ENCODE measurements around the gene FAM120B.

The FAM120B gene

GRCh38 chr6:170448317-170448716 is 141.8 kb downstream of the FAM120B start:
- no peak for DNase-seq

GRCh38 chr6:170448751-170449630 is 142.4 kb downstream of the FAM120B start:
- no peak for DNase-seq

- no peak for DNase-seq
Observed at GRCh38 chr6:170449835-170450753, 143.5 kb downstream of the FAM120B start.

- no peak for DNase-seq
Observed at GRCh38 chr6:170450916-170451761, 144.6 kb downstream of the FAM120B start.

GRCh38 chr6:170451762-170452651 is 145.4 kb downstream of the FAM120B start:
- no peak for DNase-seq

- no peak for DNase-seq
Observed at GRCh38 chr6:170452767-170453545, 146.4 kb downstream of the FAM120B start.

GRCh38 chr6:170453586-170454511 is 147.3 kb downstream of the FAM120B start:
- no peak for DNase-seq

GRCh38 chr6:170454512-170455285 is 148.1 kb downstream of the FAM120B start:
- DNase-seq = no peak

- DNase-seq = no peak
Observed at GRCh38 chr6:170455335-170455979, 148.9 kb downstream of the FAM120B start.

GRCh38 chr6:170456334-170456733 is 149.8 kb downstream of the FAM120B start:
- DNase-seq = no peak

All from stimulated activated CD4-positive, alpha-beta T cell treated with anti-CD3 and anti-CD28 coated beads, Interleukin-12 subunit alpha, Interleukin-12 subunit beta, amount 100 ng/mL, for 4 hours (primary cell).